SK-N-SH (cell line): ENCODE results near the gene PLEKHA6. TPM values are rescaled to one million over a fixed set of nuclear protein-coding genes. Genes with fewer than 3 reads are reported as not detected.

Source experiments
- CTCF ChIA-PET: fragments of 300-600, 350-600 bp; formaldehyde crosslinking; extraction: SDS; loops from one replicate; lab custom pipeline; 2021; lab: Yijun Ruan, JAX
- POLR2A ChIA-PET: fragments of 350-600 bp; sonication (Branson Sonifier 250); formaldehyde crosslinking; extraction: SDS; loops from one replicate; lab custom pipeline; 2020; ENCODE audit warnings: antibody characterized with exemption, inconsistent platforms; lab: Yijun Ruan, JAX
- DNase-seq: peaks from one replicate; pipeline ENCODE4 v3.0.0; 2012
- H2AFZ ChIP-seq: fragments of 200-600 bp; sonication (generic); 2 replicates; pipeline ENCODE4 v1.8.1; 2016; ENCODE audit warnings: antibody characterized with exemption, mild to moderate bottlenecking, low read depth
- H3F3A ChIP-seq: fragments of 200-600 bp; sonication (generic); replicated peaks from 2 replicates; pipeline ENCODE3; 2016; ENCODE audit warnings: antibody characterized with exemption, mild to moderate bottlenecking; ENCODE audit not compliant: insufficient read depth
- H3K27ac ChIP-seq, 2 experiments: fragments of 200-500 bp in 1 of 2; fragments of 200-600 bp in 1 of 2; sonication (Bioruptor generic) in 1 of 2; sonication (generic), shearing (Covaris generic) in 1 of 2; 2 replicates each; pipeline versions ENCODE4 v1.5.1 to v1.6.1; 2014 to 2016; ENCODE audit warnings: low read depth in 2 of 2, inconsistent platforms in 1 of 2, low read length in 1 of 2, mild to moderate bottlenecking in 1 of 2, mixed read lengths in 1 of 2
- H3K27me3 ChIP-seq: fragments of 200-600 bp; sonication (generic), shearing (Covaris generic); 2 replicates; pipeline ENCODE4 v1.6.1; 2016; ENCODE audit warnings: mixed run types; ENCODE audit not compliant: insufficient read depth
- H3K36me3 ChIP-seq, 2 experiments: fragments of 200-500 bp in 1 of 2; fragments of 200-600 bp in 1 of 2; sonication (Bioruptor generic) in 1 of 2; sonication (generic) in 1 of 2; replicated peaks in 1 of 2; 2 replicates each; pipeline versions ENCODE3 to v1.5.1; 2014 to 2016; ENCODE audit warnings: low read length in 1 of 2, mild to moderate bottlenecking in 1 of 2; ENCODE audit not compliant: insufficient read depth in 2 of 2, control insufficient read depth in 1 of 2
- H3K4me1 ChIP-seq, 2 experiments: fragments of 200-500 bp in 1 of 2; fragments of 200-600 bp in 1 of 2; sonication (Bioruptor generic) in 1 of 2; sonication (generic), shearing (Covaris generic) in 1 of 2; 2 replicates each; pipeline versions ENCODE4 v1.5.1 to v1.6.1; 2014 to 2016; ENCODE audit warnings: low read depth in 1 of 2, low read length in 1 of 2, mixed run types in 1 of 2; ENCODE audit not compliant: insufficient read depth in 2 of 2, control insufficient read depth in 1 of 2
- H3K4me2 ChIP-seq: fragments of 200-600 bp; sonication (generic), shearing (Covaris generic); 2 replicates; pipeline ENCODE4 v1.6.1; 2017; ENCODE audit warnings: mixed run types
- H3K4me3 ChIP-seq, 2 experiments: fragments of 200-500 bp in 1 of 2; fragments of 200-600 bp in 1 of 2; sonication (Bioruptor generic) in 1 of 2; sonication (generic), shearing (Covaris generic) in 1 of 2; 2 replicates each; pipeline versions ENCODE4 v1.5.1 to v1.8.1; 2014 to 2016; ENCODE audit warnings: low read depth in 2 of 2, inconsistent platforms in 1 of 2, low read length in 1 of 2, mild to moderate bottlenecking in 1 of 2, mixed read lengths in 1 of 2, moderate library complexity in 1 of 2
- H3K79me2 ChIP-seq: fragments of 200-600 bp; sonication (generic); 2 replicates; pipeline ENCODE4 v1.8.1; 2017; ENCODE audit warnings: mild to moderate bottlenecking; ENCODE audit not compliant: insufficient read depth
- H3K9ac ChIP-seq: fragments of 200-600 bp; sonication (generic); 2 replicates; pipeline ENCODE4 v1.6.1; 2017; ENCODE audit warnings: mixed run types
- H3K9me2 ChIP-seq: fragments of 200-600 bp; sonication (generic); 2 replicates; pipeline ENCODE4 v1.6.1; 2017; ENCODE audit warnings: mixed run types
- H3K9me3 ChIP-seq: fragments of 200-600 bp; sonication (generic); 2 replicates; pipeline ENCODE4 v1.6.1; 2017; ENCODE audit warnings: mixed run types, mild to moderate bottlenecking, moderate library complexity
- H4K20me1 ChIP-seq: fragments of 200-600 bp; sonication (generic); 2 replicates; pipeline ENCODE4 v1.6.1; 2017; ENCODE audit warnings: mild to moderate bottlenecking, mixed run types; ENCODE audit not compliant: insufficient read depth
- CHD2 ChIP-seq: fragments of 150-350 bp; IDR thresholded peaks from 2 replicates; pipeline ENCODE4 v1.6.1; 2018; ENCODE audit warnings: low read length; ENCODE audit not compliant: partially characterized antibody
- ELF1 ChIP-seq: IDR thresholded peaks from 2 replicates; pipeline ENCODE4 v1.4.0; 2012
- EP300 ChIP-seq, 2 experiments: IDR thresholded peaks; 2 replicates each; pipeline versions ENCODE4 v1.4.0 to v1.6.1; 2012; ENCODE audit warnings: borderline replicate concordance in 1 of 2, low read depth in 1 of 2, low read length in 1 of 2
- FOSL2 ChIP-seq: IDR thresholded peaks from 2 replicates; pipeline ENCODE4 v1.4.0; 2012; ENCODE audit warnings: low read depth, mild to moderate bottlenecking, moderate library complexity, borderline replicate concordance
- FOXJ3 ChIP-seq: sonication (generic); formaldehyde crosslinking; IDR thresholded peaks from 2 replicates; pipeline ENCODE4 v1.5.1; 2020; ENCODE audit warnings: mild to moderate bottlenecking, missing genetic modification reagents
- FOXM1 ChIP-seq: IDR thresholded peaks from 2 replicates; pipeline ENCODE4 v1.4.0; 2012; ENCODE audit warnings: low read depth, mild to moderate bottlenecking
- GABPA ChIP-seq: IDR thresholded peaks from 2 replicates; pipeline ENCODE4 v1.4.0; 2012; ENCODE audit warnings: low read depth, mild to moderate bottlenecking
- GATA2 ChIP-seq: sonication (generic); formaldehyde crosslinking; IDR thresholded peaks from 2 replicates; pipeline ENCODE4 v1.5.0; 2020; ENCODE audit warnings: mild to moderate bottlenecking, missing genetic modification reagents
- MAX ChIP-seq: IDR thresholded peaks from 2 replicates; pipeline ENCODE4 v1.4.0; 2012; ENCODE audit warnings: low read depth
- MEF2A ChIP-seq: IDR thresholded peaks from 2 replicates; pipeline ENCODE4 v1.4.0; 2012; ENCODE audit warnings: low read depth, borderline replicate concordance
- MXI1 ChIP-seq: IDR thresholded peaks from 2 replicates; pipeline ENCODE4 v1.6.1; 2012; ENCODE audit warnings: mild to moderate bottlenecking, low read depth, low read length, improper control_type of control experiment
- RCOR1 ChIP-seq: fragments of 150-350 bp; IDR thresholded peaks from 2 replicates; pipeline ENCODE4 v1.6.1; 2017; ENCODE audit warnings: antibody characterized with exemption, low read length
- REST ChIP-seq: IDR thresholded peaks from 2 replicates; pipeline ENCODE4 v1.6.1; 2012; ENCODE audit warnings: mild to moderate bottlenecking, low read depth, low read length, moderate library complexity
- RFX5 ChIP-seq: IDR thresholded peaks from 2 replicates; pipeline ENCODE4 v1.6.1; 2012; ENCODE audit warnings: mild to moderate bottlenecking, improper control_type of control experiment, low read length
- RXRA ChIP-seq: IDR thresholded peaks from 2 replicates; pipeline ENCODE4 v1.4.0; 2012; ENCODE audit warnings: low read depth, mild to moderate bottlenecking, borderline replicate concordance
- SIN3A ChIP-seq: IDR thresholded peaks from 2 replicates; pipeline ENCODE4 v1.6.1; 2012; ENCODE audit warnings: low read depth, mild to moderate bottlenecking, low read length, moderate library complexity, borderline replicate concordance
- WGBS: methylation state at CpG from one replicate; pipeline ENCODE4 v1.1.6; 2017; ENCODE audit warnings: low lambda C conversion rate; 5-methylcytosine and 5-hydroxymethylcytosine counted together
- polyA plus RNA-seq, 3 experiments: library from polyadenylated mRNA; depleted of rRNA; stranded (reverse); fragments of >200 nt; gene quantifications; 2 replicates each; pipeline ENCODE4 v1.2.3, GENCODE V29; 2012
- TF ChIP-seq, protein P1 (sequence below): IDR thresholded peaks from 2 replicates; pipeline ENCODE4 v1.4.0; 2012; ENCODE audit warnings: low read depth, borderline replicate concordance
- TF ChIP-seq, protein P2 (sequence below): fragments of 200-600 bp; sonication (generic); IDR thresholded peaks from 2 replicates; pipeline ENCODE4 v1.6.1; 2017; ENCODE audit warnings: antibody characterized with exemption, mild to moderate bottlenecking, moderate library complexity

Gene PLEKHA6
- polyA plus RNA-seq, 1 of the 3 experiments (the other 2 are of a cell fraction) = 1.2 TPM

- WGBS = 75% methylated on average over 5 of the region's 6 CpGs
These were observed 107.6 kb downstream of the PLEKHA6 start for GRCh38 chr1:204251926-204252689.

DNA sequence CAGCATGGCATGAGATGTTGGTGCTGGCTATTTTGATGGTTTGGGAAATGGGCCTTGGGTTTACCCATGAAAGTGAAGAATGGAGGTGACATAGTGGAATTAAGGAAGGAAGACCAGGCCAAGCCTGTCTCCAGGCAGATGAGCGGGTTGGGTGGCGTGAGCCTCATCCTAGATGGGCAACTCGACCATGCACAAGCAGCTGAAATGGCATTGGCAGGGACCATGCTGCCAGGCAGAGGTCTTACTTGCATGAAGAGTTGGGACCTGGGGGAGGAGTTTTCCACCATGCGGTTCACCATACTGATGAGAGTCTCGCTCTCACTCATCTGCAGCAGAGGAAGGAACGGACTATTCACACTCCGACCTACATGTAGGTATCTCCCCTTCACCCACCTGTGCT lies 108.4 kb downstream of the PLEKHA6 start:
- no peaks in the 10 kb centered on the region for H3K9me2 ChIP-seq
- H3K9ac ChIP-seq = no peak overlapping the region
- POLR2A ChIA-PET = no interaction called here
- no peak for DNase-seq
- peaks cover 0 to 8% of the 10 kb centered on the region in 2 experiments for H3K36me3 ChIP-seq
- no peaks in the 10 kb centered on the region; the same call in 1 of the 2 replicates for H3K27me3 ChIP-seq
- H3K4me3 ChIP-seq = no peak overlapping the region
- no peaks in the 10 kb centered on the region for H3F3A ChIP-seq
- H3K4me1 ChIP-seq = no peaks in the 10 kb centered on the region; a peak in 1 of 4 replicates
- H3K4me2 ChIP-seq = no peak overlapping the region
- WGBS = 81% methylated on average over 7 of the region's 7 CpGs
- H4K20me1 ChIP-seq = no peaks in the 10 kb centered on the region
- H3K9me3 ChIP-seq = no peaks in the 10 kb centered on the region
- CTCF ChIA-PET = interaction anchor here (15.9 kb wide), 1 partner anchor 109 kb away, joined by 338 read pairs; the partner anchor contains the start of gene PLEKHA6
- no peak overlapping the region; a peak in 1 of 4 replicates for H3K27ac ChIP-seq
- no peak overlapping the region for H2AFZ ChIP-seq
- TF ChIP-seq, protein P1, sequence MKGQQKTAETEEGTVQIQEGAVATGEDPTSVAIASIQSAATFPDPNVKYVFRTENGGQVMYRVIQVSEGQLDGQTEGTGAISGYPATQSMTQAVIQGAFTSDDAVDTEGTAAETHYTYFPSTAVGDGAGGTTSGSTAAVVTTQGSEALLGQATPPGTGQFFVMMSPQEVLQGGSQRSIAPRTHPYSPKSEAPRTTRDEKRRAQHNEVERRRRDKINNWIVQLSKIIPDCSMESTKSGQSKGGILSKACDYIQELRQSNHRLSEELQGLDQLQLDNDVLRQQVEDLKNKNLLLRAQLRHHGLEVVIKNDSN = no peak
- TF ChIP-seq FOXM1 (no peak), SIN3A (no peak), RFX5 (no peak), GABPA (no peak), MXI1 (no peak), FOXJ3 (CRISPR knock-in tag) (no peak), REST (no peak), RCOR1 (no peak), MAX (no peak), MEF2A (no peak), CHD2 (no peak), GATA2 (no peak), RXRA (no peak), ELF1 (no peak), FOSL2 (no peak)
- TF ChIP-seq, protein P2, sequence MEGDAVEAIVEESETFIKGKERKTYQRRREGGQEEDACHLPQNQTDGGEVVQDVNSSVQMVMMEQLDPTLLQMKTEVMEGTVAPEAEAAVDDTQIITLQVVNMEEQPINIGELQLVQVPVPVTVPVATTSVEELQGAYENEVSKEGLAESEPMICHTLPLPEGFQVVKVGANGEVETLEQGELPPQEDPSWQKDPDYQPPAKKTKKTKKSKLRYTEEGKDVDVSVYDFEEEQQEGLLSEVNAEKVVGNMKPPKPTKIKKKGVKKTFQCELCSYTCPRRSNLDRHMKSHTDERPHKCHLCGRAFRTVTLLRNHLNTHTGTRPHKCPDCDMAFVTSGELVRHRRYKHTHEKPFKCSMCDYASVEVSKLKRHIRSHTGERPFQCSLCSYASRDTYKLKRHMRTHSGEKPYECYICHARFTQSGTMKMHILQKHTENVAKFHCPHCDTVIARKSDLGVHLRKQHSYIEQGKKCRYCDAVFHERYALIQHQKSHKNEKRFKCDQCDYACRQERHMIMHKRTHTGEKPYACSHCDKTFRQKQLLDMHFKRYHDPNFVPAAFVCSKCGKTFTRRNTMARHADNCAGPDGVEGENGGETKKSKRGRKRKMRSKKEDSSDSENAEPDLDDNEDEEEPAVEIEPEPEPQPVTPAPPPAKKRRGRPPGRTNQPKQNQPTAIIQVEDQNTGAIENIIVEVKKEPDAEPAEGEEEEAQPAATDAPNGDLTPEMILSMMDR = no peak
- TF ChIP-seq, all 33 proteins: peak for 0
- H3K79me2 ChIP-seq = no peaks in the 10 kb centered on the region

More at GRCh38 chr1:204251926-204252689, 107.6 kb downstream of the PLEKHA6 start:
- Histone ChIP-seq H3K27me3 (no peaks in the 10 kb centered on the region; the same call in 1 of the 2 replicates), H3K4me2 (no peak overlapping the region), H4K20me1 (no peaks in the 10 kb centered on the region), H3K9me2 (no peaks in the 10 kb centered on the region), H3K9ac (no peak overlapping the region), H3K9me3 (no peaks in the 10 kb centered on the region), H3K27ac (no peak overlapping the region), H3K36me3 (peaks cover 0 to 10% of the 10 kb centered on the region in 2 experiments), H3F3A (no peaks in the 10 kb centered on the region)
- POLR2A ChIA-PET = no interaction called here
- no peak for TF ChIP-seq EP300 (IDR thresholded peaks at IDR 0.05; ENCODE audit: borderline replicate concordance in 1 of 2, low read depth in 1 of 2, low read length in 1 of 2)
- no peak for TF ChIP-seq MAX
- TF ChIP-seq, all 33 proteins: peak for 0
- Histone ChIP-seq H3K79me2 (no peaks in the 10 kb centered on the region), H3K4me1 (no peaks in the 10 kb centered on the region; a peak in 2 of 4 replicates), H3K4me3 (no peak overlapping the region), H2AFZ (no peak overlapping the region)
- CTCF ChIA-PET = interaction anchor here (1.4 to 15.9 kb wide), 2 partner anchors 10 to 109 kb away, joined by 4 to 338 read pairs; partner anchors contain the start of gene PLEKHA6
- DNase-seq = no peak
